DMS153 (cell line): ENCODE data around the gene CACYBP.

ENCODE experiments used
- DNase-seq: peaks from one replicate; lab custom pipeline; 2025; lab: John Stamatoyannopoulos, UW

CACYBP gene

GRCh38 chr1:174999936-175000696 lies at the start of gene CACYBP:
Gene CACYBP, plus strand, starts transcription at chr1:174999947. Its CDS starts 234 bp downstream, at chr1:175000181.
- DNase-seq, result peak; percentile 17

DNA sequence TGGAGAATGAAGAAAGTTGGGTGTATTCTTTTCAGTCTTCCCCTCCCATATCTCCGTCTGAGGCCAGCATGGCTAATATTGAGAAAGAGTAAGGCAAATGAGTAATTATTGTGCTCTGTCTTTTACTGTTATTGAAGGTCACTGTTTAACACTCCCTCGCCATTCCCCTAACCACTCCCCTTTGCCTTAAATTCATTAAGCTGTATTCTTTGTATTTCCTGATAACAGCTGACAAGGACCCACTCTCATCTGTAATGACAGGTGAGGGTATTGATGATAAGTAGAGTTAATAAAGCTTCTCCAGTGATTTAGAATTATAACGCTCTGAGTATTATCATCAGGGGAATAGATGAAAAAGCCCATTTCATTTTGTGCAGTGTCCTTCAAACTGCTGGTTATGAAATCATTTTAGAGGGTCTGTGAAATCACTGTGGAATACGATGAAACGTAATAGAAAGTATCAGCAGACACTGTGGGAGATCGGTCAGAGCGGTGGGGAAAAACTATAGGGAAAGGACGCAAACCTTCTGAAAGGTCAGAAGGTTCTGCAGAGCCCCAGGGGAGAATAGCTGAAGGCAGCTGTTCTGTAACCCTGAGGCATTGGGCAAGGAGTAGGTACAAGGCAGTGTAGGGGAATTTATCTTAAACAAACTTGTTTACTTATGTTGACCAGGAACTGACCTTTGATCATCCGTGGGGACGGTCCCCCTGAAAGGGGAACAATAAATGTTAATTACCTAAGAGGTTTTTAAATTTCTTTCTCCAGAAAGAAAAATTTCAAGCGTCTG lies 46.3 kb upstream of the CACYBP start:
- peak; percentile 63 for DNase-seq

- peak; percentile 98 for DNase-seq
Measured at GRCh38 chr1:174954073-174954460, 45.7 kb upstream of the CACYBP start.

DNA sequence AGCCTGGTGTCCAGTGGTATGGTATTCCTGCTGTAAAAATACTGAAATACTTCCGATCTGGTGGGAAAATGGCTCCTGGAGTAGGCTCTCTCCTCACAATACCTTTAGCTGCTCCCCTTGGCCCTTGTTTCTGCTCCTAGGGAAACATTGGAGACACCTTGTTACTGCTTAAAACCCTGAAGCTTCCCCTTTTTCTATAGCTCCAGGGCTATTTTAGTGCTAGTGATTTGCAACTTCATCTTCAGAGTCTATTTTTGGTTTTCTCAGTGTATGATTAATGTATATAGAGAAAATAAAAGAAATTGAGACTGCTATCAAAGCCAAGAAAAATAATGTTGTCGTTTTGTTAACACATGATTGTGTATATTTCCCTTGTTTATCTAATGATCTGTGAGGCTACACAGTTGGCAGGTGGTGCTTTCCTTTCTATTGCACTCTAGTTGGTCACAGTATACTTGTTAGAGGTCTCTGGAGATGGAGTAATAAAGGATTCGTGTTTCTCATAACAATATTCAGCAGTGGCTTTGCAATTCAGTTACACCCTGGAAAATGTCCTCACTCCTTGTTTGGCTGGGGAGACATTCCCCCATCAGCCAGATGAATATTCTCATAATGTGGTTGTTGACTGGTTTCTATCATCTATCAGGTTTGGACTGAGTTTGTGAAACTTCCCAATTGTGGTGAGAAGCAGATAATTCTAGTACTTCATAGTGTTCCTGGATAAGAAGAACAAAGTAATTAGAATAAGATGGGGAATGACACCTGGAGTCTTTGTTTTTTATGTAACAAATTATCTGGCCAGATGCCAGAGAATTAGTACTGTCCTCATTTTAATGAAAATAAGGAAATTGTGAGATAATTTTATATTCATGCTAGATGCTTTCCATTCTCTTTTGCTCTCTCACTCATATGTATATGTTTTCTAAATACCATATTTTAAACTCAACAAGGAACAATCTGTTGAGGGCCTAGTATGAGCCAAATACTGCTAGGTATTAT lies 44.8 kb upstream of the CACYBP start:
- DNase-seq, result peak; percentile 88

DNA sequence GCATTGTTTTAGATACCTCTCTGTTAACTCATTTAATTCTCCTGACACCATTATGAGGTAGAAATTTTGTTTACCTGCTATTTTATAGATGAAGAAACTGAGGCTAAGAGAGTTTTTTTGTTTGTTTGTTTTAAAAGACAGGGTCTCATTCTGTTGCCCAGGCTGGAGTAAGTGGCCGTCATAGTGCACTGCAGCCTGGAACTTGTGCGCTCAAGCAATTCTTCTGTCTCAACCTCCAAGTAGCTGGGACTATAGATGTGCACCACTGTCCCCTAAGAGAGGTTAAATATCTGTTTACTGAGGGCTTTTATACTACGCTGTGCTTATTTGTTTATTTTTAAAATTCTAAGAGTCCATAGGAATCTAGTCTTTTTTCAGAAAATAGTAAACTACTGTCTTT lies 43.7 kb upstream of the CACYBP start:
- no peak for DNase-seq

DNA sequence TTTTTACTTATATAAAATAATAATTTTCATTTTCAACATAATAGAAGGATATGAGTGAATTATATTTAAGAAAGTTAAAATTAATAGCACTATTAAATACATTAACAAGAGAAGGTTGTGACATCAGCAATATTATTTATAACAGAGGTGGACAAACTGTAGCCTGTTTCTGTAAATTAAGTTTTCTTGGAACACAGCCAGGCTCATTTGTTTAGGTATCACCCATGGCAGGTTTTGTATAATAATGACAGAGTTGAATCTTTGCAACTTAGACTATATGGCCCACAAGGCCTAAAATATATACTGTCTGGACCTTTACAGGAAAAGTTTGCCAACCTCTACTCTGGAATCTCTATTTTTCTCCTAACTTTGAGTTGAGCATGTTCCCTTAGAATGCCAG lies 42.8 kb upstream of the CACYBP start:
- no peak for DNase-seq

- no peak for DNase-seq
Measured at GRCh38 chr1:174957829-174958228, 41.9 kb upstream of the CACYBP start.

DNA sequence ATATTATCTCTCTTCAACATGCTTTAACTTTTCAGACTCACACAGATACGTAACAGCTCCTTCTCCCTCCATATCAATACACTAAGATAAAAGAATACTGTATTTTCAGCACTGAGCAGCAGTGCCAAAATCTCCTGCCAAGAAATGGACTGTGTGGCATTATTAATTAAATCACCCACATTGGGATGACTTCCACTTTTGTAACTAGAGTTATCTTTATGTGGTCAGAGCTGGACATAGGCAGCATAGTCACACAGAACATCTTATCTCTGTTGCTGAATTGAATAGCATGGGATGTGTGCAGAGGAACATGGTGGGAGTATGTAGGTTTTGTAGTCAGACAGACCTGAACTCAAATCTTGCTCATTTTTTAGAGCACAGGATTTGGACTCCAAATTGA lies 41.4 kb upstream of the CACYBP start:
- DNase-seq, result no peak

GRCh38 chr1:174960362-174960761 lies 39.4 kb upstream of the CACYBP start:
- DNase-seq, result no peak

- DNase-seq, result peak; percentile 35
Measured at GRCh38 chr1:174963529-174964125, 36.1 kb upstream of the CACYBP start.

DNA sequence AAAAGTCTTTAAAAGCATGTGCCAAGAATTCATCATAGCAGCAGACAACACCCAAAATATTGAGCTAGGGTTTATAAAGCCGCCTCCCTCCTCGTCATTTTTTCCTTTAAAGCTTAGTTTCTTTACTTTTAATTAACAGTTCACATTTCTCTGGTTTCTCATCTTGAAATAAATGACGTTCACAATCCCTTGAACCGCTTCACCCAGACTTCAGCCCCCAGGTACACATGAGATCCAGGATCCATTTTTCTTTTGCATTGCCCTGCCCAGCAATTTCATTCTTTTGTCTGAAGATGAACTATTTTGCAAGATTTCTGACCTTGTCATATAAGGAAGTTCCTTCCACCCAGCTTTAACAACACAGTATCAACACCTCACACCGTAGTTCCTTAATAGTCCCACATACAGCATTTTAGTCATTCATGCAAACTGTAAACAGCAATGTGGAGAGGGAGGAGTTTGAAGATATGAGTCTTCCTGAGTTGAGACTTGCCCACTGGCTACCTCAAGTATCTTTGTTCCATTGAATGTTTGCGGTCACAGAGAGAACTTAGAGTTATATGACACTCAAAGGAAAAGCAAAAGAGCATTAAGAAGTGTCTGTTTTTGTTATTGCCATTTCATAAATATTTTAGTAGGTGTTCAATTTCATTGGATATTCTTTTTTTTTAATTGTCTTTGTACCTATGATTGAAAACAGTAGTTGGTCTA lies 35.3 kb upstream of the CACYBP start:
- DNase-seq, result peak; percentile 43

DNA sequence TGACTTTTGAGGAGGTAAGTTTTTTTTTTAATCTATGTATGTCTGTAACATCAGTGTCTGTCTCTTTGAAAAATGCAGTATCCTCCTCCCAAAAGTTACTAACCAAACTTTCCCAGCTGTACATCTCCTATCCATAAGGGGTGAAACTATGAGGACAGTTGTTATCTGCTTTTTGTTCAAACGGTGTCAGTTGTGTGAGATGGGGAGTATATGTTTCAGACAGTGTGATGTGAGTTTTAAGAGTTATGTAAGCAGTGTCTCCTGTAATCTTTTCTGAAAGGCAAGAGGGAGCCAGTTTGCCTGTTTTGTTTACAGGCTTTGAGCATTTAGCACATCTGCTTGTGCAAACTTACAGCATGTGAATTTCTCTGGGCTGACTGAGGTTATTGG lies 34.8 kb upstream of the CACYBP start:
- no peak for DNase-seq

DNA sequence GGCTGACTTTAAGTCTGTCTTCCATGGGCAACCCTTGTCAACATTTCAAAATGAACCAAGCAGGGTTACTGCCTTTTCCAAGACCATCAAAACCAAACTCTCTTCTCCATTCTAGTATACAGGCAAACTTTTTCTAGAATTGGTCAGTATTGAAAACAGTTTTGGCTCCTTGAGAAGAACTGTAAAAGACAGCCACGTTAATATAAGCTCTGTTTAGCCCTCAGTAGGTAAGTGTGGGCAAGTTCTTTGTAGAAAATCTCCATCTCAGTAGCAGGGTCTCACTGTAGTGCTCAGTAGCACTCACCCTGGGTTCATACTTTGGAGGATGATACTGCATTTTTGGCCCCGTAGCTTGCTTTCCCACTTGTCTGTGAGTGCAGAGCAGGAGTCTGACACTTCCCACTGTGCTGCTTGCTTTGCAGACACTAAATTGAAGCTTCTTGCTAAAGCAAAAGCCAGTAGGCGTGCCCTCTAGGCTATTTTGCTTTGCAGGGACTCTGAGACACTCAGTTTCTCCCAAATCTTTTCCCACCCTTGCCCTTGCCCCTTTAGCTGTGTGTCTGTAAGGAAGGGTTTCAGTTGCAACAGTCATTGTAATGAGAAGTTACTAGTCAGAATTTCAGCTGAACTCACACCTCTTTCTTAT lies 34.3 kb upstream of the CACYBP start:
- DNase-seq, result no peak

- no peak for DNase-seq
Measured at GRCh38 chr1:174966008-174966572, 33.7 kb upstream of the CACYBP start.

GRCh38 chr1:174967845-174968705 lies 31.7 kb upstream of the CACYBP start:
- no peak for DNase-seq

- no peak for DNase-seq
Measured at GRCh38 chr1:174968750-174969244, 30.9 kb upstream of the CACYBP start.

GRCh38 chr1:174969977-174970376 lies 29.8 kb upstream of the CACYBP start:
- DNase-seq, result no peak

DNA sequence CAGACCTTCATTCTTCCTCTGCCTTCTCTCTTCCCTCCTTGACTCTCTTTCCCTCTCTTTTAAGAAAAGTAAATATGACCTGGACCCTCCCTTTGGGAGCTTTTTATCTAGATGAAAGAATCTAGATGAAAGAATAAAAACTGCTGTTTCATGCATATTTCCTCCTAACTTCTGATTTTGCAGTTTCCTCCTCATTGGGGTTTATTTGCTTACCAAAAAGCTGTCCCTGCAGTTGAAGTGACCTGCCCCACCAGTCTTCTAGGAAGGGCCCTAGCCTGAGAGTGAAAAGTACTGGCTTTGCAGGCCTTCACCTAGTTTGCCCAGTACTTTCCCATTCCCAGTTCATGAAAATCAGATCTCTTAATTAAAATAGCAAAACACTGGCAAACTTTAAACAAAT lies 28.3 kb upstream of the CACYBP start:
- DNase-seq, result no peak

- no peak for DNase-seq
Measured at GRCh38 chr1:174971902-174972301, 27.8 kb upstream of the CACYBP start.
